Activated CD8-positive, alpha-beta memory T cell treated with anti-CD3 and anti-CD28 coated beads, Interleukin-2, amount 50 U/mL, for 24 hours (primary cell): ENCODE data around the gene CTIF.
"Not testable (repeated sequence)": the region's sequence is repeated elsewhere in the genome, so short reads cannot be mapped to it uniquely, and the experiment has no call there.

ENCODE experiments used
- DNase-seq: peaks from one replicate; pipeline ENCODE4 v3.0.0-alpha.2; 2020; ENCODE audit errors: extremely low read depth

The CTIF gene

DNA sequence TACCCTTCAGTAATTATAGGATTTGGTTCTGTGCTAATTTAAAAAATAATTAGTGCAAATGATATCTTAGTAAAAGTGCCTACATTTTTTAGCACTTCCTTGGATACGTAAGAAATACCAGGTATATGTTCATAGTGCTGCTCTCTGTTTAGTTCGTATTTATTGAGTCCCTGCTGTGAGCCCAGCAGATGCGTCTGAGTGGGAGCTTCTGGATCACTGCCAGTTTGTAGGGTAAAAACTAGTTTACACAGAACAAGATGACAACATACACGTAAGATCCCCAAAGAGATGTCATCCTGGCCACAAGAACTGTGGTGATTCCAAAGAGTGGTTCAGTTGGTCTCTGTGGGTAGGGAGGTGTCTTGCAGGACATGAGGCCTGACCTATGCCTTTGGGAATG is 103.2 kb downstream of the CTIF start:
- no peak for DNase-seq

DNA sequence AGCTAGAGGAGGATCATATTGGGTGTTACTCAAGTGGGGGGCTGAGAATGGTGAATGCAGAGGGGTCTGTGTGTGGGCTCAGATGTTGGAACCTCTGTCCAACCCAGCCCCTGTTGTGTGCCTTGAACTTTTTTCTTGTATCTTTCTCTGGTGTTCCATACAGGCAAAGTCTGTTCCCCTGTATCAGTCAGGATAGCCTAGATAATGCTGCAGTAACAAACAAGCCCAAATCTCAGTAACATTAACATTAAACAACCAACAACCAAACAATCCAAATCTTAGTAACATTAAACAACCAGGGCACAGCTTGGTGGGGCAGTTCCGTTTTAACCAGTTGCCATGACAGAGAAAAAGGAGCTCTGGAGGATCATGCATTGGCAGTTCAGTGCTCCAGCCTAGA is 103.7 kb downstream of the CTIF start:
- DNase-seq = no peak

DNA sequence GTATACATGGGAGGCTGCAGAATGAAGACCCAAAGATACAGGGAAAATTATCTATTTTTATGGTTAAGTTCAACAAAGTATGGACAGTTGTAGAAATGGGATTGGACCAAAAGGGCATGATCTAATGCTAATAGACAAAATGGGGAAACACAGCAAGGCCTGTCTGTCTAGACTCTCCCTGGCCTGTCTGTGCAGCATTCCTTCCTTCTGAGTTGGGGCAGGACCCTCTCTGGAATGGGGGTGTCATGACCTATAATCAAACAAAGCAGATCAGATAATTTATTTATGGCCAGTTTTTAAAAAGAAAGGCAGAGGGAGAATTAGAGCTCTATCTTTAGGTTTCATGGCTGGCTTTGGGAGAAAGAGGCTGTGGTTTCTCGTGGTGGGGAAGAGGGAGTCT is 104.4 kb downstream of the CTIF start:
- no peak for DNase-seq

DNA sequence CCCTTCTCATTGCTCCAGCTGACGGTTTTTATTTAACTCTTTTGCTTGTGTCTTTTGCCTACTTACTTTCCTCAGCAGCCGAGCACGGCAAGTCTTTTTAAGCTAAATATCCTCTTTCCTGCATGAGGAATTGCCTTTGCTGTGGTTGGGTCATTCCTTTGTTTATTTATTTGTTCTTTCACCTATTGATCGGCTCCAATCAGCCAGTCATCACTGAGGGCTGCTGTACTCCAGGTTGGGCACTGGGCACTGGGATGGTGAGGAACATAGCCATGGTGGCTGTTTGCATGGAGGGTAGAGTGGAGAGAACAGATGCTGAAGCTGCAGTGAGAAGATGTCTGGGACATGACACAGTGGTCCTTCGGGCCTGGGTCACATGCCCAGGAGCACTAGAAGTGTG is 105.2 kb downstream of the CTIF start:
- DNase-seq = no peak

DNA sequence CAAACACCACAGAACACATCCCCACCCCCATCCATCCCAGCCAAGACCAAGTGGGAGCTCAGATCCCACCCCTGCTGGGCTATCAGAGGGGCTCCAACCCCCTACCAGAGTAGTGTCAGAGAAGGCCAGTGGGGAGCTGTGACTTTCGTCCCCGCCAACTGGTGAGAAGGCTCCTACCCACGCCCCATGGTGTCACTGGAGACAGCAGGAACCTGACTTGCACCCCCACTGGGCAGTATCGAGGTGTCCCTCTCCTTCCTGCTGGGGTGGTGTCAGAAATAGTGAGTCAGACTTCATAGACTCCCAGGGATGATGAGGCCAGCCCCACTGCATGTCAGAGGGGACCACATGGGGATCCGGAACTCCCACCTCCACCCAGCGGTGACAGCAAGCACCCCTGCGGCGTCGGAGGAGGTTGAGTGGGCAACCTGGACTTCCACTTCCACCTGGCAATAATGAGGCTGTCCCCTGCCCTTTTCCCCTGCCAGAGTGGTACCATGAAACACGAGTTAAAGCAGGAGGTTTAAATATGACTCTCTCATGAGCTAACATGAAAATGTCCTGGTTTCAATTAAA is 106.7 kb downstream of the CTIF start:
- DNase-seq = no peak

DNA sequence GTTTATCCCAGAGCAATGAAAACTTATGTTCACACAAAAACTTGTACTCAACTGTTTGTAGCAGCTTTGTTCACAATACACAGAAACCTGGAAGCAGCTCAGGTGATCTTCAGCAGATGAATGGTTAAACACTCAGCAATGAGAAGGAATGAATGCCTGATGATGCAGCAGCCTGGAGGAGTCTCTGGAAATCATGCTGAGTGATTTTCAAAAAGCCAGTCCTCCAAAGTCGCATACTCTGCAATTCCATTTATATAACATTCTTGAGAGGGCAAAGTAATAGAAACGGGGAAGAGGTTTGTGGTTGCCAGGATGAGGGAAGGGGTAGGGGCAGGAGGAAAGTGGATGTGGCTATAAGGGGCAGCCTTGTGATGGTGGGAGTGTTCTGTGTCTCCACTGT is 108.1 kb downstream of the CTIF start:
- no peak for DNase-seq

DNA sequence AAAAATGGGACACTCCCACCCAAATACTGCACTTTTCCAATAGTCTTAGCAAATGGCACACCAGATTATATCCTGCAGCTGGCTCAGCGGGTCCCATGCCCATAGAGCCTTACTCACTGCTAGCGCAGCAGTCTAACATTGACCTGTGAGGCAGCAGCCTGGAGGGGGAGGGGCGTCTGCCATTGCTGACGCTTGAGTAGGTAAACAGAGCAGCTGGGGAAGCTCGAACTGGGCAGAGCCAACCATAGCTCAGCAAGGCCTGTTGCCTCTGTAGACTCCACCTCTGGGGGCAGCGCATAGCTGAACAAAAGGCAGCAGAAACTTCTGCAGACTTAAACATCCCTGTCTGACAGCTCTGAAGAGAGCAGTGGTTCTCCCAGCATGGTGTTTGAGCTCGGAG is 110.4 kb downstream of the CTIF start:
- DNase-seq = no peak

DNA sequence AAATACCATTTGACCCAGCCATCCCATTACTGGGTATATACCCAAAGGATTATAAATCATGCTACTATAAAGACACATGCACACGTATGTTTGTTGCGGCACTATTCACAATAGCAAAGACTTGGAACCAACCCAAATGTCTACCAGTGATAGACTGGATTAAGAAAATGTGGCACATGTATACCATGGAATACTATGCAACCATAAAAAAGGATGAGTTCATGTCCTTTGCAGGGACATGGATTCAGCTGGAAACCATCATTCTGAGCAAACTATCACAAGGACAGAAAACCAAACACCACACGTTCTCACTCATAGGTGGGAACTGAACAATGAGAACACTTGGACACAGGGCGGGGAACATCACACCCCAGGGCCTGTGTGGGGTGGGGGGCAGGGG is 115.8 kb downstream of the CTIF start:
- DNase-seq = not testable (repeated sequence)

DNA sequence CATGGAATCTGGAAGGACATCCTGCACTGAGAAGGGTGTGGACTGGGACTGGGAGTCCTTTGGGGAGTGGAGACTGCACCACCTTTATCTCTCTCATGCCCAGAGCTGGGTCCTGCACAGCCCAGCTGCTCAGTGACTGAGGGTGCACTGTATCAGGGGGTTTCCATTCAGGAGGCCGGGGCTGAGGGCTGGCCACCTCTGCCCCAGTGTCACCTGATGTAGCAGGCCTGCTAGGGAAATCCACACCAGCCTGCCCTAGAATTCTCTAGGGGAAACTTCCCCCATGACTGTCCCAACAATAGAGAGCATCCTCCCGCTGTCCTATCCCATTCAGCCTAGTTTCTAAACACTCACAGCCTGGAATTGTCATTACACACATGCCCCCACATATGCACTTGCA is 116.7 kb downstream of the CTIF start:
- DNase-seq = no peak

DNA sequence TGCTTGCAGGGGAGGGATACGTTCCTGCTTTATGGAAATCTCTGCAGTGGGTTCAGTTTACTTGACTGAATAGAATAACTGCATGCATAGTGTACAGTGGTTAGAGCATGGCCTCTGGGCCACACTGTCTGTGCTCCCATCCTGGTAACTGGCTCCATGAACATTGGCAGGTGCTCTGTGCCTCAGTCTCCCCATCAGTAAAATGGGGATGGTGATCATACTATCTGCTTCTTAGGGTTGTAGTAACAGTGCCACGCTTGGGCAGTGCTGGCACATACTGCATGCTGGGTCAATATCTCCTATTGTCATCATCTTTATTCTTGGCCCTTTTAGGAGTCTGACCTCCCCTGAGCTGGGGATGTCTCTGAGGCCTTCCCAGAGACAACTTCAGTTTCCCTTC is 117.3 kb downstream of the CTIF start:
- no peak for DNase-seq

DNA sequence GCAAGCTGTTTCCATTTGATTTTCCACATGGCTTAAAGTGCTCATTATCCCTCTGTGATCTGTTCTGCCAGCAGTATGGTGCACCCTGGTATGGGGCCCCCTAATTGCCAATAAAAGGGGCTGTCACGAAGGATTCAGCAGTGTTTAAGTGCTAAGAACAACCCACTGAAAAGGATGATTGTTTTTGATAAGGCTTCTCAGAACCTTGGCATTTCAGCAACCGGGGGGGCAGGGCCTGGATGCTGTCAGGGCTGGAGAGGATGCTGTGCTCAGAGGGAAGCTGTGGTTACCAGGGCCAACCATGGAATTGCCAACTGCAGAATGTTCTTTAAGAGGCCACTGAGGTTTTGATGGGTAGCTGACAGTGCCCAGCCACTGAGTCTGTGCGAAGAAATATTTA is 117.8 kb downstream of the CTIF start:
- no peak for DNase-seq

DNA sequence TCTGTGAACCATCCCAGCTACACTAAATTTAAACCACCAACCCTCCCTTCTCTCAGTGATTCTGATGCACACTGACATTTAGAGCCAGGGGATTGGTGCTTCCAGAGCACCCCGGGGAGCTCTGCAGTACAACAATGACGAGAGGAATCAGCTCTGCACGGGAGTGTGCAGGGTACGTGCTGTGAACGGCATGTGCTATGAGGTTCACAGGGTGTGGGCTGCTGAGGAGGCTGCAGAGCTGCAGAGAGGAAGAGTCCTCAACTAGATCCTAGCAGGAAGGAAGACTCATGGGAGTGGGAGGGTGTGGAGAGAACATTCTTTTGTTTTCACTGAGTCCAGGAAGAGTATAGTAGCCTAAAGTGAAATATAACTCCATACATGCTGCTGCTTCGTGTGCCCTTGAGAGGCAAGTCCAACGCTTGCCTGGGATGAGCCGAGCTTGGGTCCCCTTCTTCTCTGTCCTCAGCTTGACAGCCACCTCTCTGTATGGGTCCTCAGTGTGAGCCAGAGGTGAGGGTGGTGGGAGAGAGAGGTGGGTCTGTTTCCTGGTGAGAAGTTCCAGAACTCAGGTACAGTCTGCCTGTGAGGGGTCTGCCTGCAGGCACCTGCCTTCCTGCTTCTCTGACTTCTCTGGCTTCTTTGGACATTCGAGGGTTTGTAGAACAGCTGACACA is 118.8 kb downstream of the CTIF start:
- DNase-seq = no peak

DNA sequence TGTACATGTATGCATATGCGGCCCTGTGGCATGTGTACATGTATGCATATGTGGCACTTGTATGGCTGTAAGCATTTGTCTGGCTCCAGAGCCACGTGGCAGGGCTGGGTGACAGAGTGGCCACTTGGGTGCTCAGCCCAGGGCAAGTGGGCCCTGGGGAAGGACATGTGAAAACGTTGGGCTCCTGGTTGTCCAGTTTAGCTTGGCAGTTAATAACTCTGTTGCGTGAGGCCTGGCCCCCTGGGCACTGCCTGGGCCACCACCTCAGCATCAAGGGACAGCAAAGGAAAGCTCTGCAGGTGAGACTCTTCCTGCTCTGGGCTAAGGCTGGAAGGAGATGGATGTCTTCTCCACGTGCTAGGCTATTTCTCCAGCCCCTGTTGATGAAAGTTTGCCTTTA is 119.9 kb downstream of the CTIF start:
- no peak for DNase-seq

DNA sequence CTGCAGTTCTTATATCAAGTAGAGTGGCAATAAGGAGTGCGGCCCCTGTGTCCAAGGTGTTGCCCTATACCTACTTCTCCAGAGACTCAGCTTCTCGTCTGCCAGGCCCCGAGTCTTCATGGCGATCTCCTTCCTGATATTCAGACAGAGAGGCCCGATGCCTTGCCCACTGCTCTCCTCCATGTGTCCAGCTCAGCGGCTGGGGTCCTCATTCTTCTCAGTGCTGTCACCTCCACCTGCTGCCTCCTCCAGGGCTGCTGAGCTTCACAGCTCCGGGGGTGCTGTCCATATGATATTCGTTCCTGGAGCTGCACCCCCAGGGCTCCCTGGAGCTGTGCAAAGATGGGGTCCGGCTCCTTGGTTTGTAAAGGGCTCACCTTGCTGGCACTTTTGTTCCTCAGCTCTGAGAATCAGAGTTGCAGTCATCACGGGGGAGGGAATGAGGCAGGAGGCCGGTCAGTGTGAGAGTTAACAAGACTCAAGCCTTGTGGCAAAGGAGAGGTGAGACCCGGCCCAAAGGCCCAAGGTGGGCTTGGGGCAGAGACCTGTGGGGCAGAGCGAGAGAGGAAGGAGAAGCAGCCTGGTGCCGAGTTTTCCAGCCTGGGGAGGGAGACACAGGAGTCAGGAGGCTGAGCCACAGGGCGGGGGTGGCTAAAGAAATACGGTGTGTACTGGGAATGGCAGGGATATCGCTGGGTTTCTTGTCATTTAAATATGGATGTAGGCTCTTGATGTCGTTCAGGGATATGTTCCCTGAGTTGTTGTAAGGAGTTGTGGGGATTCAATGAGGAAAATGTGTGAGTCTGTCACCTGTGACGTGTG is 120.6 kb downstream of the CTIF start:
- DNase-seq = no peak

DNA sequence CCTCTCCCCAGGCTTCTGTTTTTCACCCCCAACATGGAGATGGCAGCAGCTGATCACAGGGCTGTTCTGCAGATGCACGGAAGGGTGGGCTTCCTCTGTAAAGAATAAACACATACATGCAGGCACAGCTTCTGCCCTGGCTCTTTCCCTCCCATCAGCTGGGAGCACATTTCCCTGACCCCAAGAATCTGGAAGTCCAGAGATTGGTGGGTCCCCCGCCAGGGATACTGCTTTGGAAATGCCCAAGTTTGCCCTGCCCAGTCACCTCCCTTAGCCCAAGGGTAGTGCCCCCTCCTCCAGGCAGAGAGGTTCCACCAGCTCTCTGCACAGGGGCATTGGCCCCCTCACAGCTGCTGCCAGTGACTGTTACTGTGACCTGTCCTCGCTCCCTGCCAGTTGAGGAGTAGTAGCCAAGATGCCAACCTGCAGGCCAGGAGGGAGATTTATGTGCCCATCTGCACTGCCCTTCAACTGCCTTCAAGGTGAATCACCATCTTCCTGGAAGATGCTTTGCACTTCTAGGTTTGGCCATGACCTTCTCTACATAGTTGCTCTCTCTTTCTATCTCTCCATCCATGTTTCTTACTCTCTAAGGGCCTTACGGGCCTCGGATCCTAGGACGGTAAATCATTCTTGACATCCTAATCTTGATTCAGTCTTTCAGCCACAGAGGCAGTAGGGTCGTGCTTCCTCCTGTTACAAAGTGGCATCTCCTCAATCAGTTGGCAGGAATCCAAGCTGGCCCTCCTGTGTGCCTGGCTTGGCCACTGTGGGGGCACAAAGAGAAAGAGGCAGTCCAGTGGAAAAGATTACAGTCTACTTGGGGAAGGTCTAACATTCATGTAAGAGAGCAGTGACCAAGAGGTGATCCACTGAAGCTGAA is 121.8 kb downstream of the CTIF start:
- DNase-seq = no peak

DNA sequence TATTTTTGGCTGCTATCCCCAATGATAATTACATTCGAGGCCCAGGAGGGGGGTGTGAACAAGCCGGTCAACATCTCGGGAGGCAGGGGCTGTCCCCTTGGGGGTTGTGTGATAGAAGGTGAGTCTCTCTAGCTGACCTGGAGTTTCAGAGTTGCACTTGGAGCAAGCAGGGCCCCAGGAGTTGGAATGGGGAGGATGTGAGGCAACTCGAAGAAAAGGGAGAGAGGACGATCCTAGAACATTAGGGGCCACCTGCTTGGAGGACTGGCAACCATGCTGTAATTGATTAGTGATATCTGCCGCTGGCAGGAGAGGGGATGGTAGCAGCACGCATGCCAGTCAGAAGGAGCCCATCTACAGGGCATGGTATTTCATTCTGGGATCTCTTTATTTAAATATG is 122.6 kb downstream of the CTIF start:
- no peak for DNase-seq

DNA sequence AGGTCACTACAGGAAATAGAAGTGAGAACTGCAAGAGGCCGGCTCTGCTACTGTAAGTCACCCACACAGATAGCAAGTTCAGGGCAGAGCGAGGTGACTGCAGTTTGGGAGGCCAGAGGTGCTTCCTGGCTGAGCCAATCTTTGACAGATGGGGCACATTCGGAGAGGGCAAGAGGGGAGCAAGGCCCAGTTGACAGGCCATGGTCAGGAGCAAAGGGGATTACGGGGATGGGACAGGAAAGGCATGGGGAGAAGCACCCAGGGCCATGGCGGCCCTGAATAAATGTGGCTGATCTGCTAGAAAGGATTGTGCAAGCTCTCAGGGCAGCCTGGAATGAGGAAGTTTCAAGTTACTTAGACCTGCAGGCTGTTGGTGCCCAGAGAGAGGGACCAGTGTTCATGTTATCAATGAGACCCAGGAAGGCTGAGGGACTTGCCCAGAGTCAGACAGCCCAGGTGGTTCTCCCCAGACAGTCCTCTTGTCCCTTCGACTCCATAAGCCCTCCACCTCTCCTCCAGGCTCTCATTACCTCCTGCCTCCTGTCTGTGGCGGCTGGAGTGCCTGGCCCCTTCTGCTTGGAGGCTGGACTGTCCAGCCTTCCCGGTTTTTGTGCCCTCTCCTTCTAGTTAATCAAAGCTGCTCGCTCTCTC is 123.3 kb downstream of the CTIF start:
- DNase-seq = no peak

DNA sequence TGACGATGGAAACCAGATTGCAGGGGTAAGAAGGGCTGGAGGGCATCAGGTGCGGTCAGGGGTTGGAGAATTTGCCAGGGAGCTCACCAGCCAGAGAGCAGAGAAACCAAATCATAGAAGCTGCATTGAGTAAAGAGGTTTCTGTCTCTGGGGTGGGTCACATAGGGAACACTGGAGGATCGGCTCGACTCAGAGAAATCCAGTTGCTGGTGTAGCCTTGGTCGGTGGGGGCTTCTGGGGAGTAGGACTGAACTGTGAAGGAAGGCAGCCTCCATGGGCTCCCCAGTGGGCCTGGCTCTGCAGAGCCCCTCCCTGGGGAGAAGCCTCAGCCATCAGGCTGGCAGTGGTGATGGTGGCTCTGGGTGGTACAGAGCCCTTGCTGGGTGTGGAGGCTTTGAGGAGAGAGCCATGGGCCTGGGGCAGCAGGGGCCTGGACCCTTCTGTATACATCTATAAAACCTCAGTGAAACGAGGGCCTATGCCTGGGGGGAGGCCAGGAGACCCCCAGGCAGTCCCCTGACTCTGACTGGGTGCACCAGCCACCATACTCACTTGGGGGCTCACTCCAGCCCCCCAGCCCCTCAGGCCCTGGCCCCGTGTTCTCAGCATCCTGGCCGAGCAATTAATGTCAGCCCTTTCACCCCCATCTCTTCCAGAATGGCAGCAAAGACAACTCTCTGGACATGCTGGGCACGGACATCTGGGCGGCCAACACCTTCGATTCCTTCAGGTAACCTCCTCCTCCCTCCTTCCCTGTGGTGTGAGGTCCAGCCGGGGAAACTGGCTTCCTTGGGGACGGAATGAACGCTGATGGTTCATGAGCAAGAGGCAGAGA is 124.5 kb downstream of the CTIF start:
- DNase-seq = no peak

DNA sequence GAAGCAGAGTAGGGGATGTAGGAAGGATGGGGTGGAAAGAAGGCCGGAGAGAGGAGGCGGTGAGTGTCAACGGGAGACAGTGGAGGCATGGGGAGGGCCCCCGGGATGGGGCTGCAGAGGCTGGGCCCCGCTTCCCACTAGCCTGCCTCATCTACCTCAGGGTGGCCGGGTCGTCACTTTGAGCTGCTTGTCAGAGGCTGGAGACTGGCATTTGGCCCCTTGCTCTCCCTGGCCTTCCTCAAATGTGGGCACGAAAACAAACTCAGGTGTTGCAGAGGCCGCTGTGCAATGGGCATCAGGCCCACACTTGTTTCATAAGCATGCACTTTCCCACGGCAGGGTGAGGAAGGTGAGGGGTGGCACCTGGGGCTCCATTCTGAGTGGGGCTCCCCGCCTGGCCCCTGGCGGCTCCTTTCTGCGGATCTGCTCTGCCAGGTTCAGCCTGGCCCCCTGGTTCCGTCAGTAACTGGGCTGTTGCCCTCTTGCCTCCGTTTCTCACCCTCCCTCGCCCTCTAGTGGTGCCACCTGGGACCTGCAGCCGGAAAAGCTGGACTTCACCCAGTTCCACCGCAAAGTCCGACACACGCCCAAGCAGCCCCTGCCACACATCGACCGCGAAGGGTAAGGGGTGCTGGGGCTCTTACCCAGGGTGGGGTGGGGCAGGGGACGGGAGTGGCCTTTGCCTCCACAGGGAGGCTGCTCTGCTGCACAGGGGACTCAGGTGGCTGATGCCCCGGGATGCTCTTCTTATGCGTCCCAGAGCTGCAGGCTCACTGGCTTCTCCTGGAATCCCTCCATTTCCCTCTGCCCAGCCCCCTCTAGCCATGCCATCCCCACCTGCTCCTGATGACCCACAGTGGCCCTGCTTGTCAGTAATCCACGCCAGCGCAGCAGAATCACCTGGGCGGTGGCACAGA is 125.4 kb downstream of the CTIF start:
- no peak for DNase-seq

DNA sequence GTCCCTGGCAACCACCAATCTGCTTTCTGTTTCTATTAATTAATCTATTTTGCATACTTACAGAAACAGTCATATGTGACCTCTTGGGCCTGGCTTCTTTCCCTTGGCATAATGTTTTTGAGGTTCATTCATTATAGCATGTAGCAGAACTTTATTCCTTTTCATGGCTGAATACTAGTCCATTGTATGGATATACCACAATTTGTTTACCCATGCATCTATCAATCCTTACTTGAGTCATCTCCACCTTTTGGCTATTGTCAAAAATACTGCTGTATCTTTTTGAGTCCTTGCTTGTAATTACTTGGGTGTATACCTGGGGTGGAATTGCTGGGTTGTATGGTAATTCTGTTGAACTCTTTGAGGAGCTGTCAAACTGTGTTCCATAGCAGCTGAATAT is 126.8 kb downstream of the CTIF start:
- DNase-seq = no peak
